Activated T-cell treated with anti-CD3 and anti-CD28 coated beads for 4 hours (primary cell): Measurements from ENCODE around the gene MAGIX.
A peak's percentile ranks its signal among the peaks of the same experiment; 100 is the strongest.
"Not testable (repeated sequence)": the region's sequence is repeated elsewhere in the genome, so short reads cannot be mapped to it uniquely, and the experiment has no call there.

Experiments
- DNase-seq: peaks from one replicate; pipeline ENCODE4 v3.0.0-alpha.2; 2020

MAGIX gene

DNA sequence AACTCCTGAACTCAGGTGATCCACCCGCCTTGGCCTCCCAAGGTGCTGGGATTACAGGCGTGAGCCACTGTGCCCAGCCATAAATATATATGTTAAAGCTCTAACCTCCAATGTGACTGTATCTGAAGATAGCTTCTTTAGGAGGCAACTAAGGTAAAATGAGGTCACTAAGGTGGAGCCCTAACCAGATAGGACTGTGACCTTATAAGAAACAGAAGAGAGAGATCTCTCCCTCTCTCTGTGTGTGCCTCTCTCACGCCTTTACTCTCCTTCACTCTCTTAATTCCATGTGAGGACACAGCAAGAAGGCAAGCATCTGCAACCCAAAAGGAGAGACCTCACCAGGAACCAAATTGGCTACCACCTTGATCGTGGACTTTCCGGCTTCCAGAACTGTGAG, 926 bp upstream of the MAGIX start:
- DNase-seq: no peak

DNA sequence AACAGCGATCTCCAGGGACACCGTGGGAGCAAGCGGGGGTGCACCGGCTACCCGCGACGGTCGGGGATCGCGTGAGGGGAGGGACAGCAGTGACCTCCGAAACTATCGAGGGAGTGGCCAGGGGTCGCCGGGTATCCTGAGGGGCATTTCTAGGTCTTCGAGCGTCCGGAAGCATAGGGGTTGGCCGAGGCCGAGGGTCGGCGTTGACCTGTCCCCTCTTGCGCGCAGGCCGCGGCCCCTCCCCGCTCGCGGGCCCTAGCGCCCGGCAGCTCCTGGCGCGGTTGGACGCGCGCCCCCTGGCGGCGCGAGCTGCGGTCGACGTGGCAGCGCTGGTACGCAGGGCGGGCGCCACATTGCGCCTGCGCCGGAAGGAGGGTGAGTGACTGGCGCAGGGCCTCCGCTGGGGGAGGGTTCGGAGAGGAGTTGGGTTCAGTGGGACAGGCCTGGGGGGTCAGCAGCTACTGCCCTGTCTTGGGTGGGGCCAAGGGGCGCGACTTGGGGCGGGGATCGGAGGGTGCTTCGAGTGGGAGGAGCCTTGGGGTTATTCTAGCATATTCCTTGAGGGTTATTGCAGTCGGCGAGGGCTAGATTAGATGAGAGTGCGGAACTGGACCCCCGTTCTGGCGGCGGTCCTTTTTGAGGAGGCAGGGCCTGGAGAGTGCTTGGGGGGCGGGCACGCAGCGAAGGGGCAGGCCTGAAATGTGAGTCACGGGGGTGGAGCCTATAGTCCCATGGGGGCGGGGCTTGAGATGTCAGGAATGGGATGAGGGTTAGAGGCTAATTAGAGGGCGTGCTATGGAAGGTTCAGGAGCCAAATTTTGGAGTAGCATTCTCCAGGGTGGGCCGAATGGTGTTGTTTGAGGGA, 1.2 kb downstream of the MAGIX start:
- DNase-seq: peak; percentile 57

DNA sequence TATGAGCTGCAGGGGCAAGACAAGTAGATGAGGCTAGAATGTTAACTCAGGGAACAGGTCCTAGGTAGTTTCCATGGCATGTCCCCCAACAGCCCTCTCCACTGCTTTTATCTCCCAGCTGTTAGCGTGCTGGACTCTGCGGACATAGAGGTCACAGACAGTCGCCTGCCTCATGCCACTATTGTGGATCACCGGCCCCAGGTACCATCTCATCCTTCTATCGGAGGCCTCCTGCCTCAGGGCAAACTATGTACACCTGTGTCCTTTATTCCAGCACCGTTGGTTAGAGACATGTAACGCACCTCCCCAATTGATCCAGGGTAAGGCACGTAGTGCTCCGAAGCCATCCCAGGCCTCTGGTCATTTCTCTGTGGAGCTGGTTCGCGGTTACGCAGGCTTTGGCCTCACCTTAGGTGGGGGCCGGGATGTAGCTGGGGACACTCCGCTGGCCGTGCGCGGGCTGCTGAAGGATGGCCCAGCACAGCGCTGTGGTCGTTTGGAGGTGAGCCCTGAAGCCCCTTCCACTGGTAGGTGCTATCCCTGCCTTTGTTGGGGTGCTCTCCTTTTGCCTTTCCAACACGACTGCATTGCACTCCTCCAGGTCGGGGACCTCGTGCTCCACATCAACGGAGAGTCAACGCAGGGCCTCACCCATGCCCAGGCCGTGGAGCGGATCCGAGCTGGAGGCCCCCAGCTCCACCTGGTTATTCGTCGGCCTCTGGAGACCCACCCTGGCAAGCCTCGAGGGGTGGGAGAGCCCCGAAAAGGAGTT, 2.2 kb downstream of the MAGIX start:
- no peak for DNase-seq

DNA sequence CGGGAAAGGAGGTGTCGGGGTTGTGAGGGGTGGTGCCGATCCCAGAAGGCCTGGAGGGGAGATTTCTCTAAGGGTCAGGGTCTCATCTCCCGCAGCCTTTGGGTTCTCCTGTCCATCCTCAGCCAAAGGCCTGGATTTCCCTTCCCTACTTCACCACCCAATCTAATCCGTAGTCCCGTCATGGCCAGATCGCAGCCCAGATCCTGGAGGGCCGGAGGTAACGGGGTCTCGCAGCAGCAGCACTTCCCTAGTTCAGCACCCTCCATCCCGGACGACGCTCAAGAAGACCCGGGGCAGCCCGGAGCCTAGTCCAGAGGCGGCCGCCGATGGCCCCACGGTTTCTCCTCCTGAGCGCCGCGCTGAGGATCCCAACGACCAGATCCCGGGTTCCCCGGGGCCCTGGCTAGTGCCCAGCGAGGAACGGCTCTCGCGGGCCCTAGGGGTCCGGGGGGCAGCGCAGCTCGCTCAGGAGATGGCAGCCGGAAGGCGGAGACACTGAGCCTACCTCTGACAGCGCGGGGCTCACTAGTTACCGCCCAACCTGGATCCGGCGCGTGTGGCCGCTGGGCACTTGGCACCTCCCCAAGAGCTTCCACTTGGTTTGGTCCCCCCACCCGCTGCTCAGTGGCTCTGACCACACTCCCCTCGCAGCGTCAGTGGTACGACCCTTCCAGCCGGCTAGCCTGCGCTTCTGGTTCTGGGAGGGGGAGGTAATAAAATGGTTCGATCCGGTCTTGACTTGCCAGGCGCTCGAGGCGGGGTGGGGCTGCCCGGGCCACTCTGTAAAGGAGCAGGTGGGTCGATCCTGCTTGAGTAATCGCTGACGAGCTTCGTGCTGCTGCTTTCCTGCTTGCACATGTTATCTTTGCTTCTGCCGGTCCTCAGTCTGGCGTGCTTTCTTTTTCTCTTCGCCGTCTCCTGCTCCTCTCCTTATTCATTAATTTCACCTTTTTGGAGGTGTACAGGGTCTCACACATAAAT, 3.6 kb downstream of the MAGIX start:
- DNase-seq: peak; percentile 41

DNA sequence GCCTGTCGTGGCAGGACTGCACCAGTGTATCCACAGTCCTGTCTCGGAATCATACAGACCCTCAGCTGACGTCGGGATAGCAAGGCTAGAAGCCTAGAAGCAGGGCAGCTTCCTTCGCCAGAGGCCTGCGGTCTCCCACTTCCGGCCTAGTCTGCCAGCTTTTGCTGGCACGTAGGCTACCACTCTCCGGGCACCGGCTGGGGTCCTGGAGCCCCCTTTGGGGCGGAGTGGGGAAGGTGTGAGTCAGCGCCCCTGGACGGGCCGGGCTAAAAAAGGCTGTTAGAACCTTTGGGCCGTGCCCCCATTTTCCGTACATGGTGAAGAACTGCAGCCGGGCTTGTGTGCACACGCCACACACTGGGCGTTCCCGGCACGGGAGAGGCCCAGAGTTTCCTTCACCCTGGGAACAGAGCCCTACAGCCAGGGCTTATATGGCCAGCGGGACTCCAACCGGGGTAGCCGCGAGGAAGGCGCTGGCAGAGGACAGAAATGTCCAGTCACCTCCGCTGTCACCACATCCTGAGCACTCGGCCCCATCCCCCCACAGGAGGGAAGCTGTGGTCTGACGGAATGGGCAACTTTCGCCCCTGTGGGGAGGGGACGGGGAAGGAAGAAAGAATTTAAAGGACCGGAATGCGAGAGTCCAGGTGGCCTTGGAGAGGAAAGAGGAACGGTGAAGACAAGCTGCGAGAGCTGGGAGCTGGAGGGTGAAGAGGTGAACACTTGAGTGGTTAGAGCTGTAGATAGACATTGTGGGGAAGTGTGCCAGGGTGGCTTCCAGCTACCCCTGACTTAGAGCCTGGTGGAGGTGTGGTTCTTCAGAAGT, 4.6 kb downstream of the MAGIX start:
- DNase-seq: no peak

DNA sequence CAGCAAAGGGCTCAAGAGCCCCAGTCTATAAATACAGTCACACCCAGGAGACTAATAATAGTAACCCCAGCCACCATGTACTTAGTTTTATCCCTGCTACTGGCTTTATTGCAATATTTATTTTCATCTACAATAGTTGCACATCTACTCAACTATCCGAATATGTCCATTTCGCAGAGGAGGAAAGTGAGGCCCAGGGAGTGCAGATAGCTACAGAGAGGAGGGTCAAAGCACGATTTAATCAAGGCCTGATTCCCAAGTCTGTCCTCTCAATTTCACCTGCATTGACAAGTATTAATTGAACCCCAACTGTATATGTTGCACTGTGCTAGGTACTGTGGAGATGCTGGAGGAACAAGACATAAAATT, 5.2 kb downstream of the MAGIX start:
- DNase-seq: no peak

DNA sequence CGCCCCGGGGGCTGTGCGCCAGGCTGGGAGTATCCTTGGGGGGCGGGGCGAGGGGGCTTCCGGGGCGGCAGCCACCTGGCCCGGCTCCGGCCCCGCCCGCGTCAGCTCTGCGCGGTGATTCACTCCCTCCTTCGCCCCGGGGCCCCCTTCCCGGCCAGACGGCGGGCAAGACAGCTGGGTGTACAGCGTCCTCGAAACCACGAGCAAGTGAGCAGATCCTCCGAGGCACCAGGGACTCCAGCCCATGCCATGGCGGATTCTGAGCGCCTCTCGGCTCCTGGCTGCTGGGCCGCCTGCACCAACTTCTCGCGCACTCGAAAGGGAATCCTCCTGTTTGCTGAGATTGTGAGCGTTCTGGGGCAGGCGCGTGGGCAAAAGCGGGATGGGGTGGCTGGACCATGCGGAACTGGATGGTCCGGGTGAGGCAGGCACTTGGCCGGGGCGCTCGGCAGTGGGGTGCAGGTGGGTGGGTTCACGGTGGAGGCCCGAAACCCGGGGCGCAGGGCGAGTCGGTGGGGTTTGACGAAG, 9.3 kb downstream of the MAGIX start, which contains the start of gene PLP2:
Gene PLP2 (plus strand): TSS at position 147 of the 528 bp plus-strand sequence. CDS start 103 bp downstream, at position 250.
- DNase-seq: peak; percentile 52

DNA sequence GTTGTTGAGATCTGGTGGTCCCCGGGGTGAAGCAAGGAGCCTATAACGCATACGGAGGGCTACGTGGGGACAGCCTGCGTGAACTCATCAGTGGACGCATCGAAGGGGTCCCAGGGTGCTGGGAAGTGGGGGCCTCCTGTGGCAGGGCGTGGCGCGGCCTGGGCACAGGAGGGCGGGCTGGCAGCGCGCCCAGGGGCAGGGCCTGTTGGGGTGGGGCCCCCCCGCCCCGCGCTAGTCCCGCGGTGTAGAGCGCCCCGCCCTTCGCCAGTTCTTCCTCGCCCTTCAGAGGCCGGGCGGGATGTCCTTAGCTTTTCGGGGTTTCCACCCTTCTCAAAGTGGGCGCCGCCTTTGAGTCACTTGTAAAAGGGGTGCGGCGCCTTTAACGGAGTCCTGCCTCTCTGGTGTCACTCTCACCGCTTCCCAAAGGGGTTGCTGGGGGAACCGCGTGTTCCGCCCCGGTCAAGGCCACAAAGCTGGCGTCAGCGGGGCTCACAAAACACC, 9.8 kb downstream of the MAGIX start:
- peak; percentile 44 for DNase-seq

DNA sequence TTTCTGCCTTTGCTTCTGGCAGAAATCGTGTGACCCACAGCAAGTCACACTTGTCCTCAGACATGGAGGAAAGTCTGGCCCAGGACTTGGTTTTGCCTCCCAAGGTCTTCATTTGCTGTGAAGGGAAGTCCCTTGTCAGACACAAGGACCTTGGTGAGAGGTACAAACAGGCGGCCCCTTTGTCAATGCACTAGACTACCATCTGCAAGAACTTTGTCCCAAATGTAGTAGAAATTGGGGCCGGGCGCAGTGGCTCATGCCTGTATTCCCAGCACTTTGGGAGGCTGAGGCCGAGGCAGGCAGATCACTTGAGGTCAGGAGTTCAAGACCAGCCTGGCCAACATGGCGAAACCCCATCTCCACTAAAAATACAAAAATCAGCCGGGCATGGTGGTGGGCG, 11.0 kb downstream of the MAGIX start:
- DNase-seq: not testable (repeated sequence)

DNA sequence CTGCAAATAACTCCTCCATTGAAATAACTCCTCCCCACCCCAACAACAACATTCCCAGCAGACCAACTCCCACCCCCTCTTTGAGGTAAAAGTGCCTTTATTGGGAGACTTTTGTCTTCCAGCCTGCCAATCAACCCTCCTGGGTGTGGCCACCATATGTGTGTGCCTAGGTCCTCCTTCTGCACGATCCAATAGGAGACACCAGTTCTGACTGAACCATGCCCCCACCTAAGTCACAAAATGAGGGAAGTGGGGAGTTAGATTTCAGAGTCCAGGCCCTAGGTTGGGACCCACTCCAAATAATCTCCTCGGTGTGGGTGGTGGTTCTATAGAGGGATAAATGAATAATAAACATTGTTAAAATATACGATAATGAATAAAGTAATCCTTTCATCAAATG, 12.2 kb downstream of the MAGIX start:
- DNase-seq: no peak

DNA sequence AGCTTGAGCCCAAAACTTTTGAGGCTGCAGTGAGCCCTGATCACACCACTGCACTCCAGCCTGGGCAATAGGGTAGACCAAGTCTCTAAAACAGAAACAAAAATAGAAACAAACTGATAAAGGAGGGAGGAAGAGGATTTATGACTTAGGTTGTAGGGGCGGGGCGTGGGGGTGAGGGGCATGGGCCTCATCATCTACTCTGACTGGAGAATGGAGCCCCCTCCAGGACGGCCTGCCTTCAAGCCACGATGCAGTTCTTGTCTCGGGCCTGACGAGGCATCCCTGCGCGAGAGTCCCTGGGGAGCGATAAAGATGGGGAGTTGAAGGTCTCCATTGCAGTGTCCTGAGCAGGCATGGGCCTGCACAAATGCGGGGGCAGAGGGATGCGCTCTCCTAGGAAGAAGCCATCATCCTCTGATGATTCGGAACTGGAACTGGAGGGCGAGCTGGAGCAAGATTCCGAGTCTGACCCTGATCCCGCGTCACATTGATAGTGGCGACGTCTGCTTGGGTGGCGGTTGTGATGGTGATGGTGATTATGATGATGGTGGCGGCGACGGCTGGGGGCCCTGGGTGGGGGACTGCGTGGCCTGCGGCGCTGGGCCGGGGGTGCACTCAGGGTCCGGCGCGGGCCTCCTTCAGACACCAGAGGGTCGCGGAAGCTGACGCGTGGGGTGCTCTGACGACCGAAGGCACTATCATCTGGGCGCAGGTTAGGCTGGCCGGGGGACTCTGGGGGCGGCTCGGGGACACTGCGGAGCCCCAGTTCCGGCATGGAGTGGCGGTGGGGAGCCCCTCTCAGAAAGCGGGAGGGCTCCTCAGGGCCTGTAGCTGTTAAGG, 13.1 kb downstream of the MAGIX start:
- no peak for DNase-seq

DNA sequence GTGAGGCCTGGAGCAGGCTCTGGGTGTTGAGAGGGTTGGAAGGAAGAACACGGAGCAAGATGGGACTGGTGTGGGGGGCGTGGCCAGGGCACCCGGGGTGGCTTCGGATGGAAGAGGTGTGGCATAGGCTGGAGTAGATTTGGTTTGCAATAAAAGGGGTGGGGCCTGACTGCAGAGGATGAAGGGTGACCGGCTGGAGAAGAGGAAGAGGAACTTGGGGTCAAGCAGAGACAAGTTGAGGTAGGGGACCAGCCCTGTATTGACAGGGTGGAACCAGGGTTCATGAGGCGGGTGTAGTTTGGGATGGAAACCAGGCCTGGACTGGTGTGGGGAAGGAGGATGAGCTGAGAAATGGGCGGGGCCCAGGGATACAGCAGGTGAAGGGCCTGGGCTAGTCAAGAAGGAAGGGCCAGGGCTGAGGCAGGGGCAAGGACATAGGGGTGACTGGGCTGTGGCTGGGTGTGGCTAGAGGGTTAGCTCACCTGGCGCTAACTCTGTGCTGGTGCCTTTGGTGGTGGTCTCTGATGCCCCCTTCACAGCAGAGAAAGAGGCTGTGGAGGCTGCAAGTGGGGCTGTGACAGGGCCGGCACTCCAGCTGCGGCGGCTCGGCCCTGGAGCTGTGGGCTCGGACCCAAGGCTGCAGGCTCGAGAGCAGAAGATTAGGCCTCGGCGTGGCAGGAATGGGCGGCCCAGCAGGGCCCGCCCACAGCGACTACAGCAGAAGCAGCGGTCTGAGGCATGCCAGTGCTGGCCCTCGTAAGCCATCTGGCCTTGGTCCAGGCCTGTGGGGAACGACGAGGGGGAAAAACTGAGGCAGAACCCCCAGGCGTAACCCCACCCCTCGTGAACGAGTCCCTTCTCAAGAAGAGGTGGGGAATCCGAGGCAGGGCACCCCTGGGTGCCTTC, 14.1 kb downstream of the MAGIX start:
- no peak for DNase-seq

DNA sequence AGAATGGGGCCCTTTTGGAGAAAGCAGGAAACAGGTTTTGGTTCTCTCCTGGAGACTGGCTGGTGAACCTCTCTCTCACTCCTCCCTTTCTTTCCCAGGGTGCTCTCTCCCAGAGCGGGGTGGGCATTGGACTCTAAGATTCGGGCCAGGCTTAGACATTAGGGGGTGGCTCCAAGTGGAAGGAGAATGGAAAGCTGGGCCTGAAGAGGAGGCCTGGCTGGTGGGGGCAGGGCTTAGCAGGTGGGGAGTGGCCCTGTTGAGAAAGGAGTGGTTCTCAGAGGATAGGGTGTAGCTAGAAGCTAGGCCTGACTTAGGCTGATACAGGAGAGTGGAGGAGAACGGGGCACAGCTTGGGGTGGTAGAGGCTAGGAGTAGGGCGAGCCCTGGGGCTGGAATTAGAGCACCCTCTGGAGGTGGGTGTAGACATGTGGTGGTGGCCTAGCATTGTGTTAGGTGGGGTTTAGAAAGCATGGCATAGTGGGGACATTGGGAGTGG, 14.8 kb downstream of the MAGIX start:
- DNase-seq: no peak

DNA sequence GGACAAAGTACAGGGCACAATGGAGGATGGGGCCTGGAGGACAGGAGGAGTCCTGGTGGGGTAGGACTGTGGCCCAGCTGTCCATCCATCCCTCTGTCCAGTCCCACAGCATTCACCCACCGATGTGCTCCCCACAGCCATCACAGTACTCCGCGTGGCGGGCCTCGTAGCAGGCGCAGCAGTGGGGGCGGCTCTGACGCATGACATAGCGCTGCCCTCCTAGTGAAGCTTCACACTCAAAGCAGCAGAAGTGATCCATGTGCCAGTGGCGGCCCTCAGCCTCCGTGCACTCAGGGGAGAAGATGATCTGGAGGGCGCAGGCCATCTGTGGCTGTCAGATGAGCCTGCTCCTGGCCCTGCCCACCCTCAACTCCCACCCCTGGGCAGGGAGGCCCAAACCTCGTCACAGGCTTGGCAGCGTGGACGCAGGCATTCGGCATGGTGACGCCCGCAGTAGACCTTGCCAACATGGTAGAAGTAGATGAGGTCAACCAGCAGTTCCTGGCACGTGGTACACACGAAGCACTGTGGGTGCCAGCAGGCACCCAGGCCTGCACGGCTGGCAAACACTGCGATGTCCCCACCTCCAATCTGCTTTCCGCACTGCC, 15.4 kb downstream of the MAGIX start:
- DNase-seq: no peak

DNA sequence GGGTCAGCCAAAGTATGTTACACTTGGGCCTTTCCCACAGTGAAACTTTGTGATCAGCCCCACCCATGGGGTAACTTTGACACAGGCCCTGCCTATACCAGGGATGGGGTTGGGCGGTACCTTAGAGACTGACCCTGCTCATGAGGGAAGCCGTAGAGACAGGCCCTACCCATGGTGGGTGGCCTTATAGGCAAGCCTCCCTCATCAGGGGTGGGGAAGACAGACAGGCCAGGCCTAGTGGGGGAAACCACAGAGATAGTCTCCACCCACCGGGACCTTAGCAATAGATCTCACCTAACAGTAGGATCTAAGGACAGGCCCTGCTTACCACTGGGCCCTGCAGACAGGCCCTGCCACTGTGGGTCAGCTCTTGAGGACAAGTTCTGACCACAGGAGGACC, 16.0 kb downstream of the MAGIX start:
- no peak for DNase-seq

DNA sequence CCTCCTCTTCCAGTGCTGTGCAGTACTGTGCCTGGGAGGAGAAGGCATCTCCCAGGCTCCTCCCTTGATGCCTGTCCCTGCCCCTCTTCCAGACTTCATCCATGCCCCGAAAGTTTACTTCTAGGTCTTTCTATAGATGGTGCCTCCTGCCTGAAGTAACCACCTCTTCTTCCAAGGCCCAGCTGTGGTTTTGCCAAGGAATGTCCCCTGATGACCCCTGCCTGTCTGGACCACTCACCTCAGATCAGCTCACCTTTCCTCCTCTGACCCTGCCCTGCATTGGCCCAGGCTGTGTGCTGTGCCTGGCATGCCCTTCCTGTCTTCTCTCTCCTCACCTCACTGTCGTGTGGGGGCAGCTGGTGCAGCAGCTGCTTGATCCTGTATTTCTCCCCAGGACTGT, 16.8 kb downstream of the MAGIX start:
- DNase-seq: no peak

DNA sequence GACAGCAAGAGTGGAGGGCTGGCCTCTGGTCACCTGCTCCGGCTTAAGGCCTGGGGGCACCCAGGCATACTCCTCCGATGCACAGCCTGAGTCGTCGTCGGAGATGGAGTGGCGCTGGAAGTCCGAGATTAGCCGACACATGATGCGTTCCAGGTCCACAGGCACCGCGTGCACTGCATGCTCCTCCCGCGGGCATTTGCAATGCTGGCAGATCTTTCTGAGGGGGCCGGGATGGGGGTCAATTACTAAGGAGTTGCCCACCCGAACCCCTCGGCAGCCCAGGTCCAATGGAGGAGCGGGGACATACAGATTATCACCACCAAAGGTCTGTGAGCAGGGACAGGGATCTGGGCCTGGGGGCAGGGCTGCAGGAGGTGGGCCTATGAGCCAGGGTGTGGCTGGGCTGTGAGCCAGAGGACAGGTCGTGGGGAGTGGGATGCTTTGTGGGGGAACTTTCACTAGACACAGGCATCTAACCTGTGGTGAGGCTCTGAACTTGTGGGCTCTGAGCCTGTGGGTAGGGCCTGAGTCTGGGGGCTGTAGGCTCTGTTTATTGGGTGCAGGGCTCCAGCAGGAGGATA, 21.2 kb downstream of the MAGIX start:
- no peak for DNase-seq
